Measurements from ENCODE around the gene ATP5MC2.
"Not testable (repeated sequence)": the region's sequence is repeated elsewhere in the genome, so short reads cannot be mapped to it uniquely, and the experiment has no call there.

ATP5MC2 gene

DNA sequence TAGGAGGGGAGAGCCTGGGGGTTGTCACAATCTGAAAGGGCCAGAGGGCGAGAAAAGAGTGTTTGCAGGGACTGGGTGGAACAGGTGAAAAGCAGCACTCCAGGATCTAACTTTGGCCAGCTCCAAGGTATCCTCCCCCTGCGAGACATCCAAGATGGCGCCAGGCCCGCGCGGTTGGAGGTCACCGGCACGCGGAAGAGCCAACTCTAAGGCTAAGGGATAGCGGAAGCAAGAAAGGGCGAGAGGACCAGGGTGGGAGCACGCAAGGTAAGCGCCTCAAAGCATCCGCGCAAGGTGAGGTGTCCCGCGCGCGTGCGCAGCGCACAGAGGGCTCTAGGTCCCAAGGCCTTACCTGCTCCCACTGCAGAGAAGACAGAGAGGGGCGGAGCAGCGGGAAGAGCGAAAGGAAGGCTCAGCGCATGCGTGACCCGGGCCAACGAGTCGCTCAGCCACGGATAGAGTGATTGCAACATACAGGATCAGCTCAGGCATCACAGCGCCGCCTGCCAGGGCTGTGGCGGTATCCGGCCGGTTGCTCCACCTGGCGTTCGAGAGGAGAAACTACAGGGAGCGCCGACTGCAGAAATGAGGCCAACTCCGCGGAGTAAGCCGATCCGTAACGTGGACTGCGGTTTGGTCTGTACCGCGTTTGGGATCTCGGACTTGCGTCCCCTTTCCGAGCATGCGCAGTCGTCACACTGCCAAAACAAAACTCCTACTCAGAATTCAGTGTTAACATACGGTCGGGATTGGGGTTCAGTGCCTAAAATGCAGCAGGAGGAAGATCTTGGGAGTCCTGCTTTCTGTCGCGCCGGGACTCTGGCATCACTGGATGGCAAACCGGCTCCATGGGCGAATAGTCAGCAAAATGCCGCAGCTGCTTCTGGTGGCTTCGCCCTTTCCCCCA is at the start of gene ATP5MC2:
TSS of gene ATP5MC2 (minus strand) at position 383 of the 907 bp plus-strand sequence. CDS start 3,469 bp downstream, outside the sequence.
- DNase-seq, result peak; percentile 99

DNA sequence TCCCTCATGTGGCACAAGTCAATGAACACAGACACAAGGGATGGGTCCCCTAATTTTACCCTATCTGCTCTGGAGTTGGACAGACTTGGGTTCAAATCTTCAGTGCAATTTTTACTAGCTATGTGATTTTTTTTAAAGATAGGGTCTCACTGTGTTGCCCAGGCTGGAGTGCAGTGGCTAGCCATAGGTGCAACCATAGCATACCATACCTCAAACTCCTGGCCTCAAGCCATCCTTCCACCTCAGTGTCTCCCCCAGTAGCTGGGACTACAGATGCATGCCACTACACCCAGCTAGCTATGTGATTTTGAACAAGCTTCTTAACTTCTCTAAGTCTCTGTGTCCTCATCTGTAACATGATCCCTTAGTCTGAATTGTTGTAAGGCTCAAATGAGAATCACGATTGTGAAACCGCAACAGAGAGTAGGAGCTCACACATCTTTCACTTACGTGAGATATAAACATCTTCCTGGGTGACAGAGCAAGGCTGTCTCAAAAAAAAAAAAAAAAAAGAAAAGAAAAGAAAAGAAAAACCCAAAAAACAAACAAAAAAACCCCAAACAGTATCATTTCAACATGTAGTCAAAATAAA is 46.7 kb upstream of the ATP5MC2 start:
- no peak for DNase-seq

DNA sequence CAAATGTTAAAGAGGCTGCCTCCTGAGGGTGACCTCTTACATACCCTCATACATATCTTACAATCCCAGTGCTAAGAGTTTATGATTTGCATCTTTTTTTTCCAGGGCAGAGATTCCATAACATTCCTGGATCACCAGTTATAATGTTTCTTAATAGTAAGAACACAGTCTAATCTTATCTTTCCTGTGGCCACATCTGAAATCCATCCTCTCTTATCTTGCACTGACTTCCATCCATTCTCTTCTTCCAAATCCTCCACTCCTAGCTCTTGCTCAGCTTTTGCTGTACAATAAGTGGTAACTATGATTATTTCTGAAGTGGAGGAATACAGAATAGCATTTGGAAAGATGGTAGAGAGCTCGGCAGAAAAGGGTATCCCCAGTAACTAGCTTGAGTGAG is 45.1 kb upstream of the ATP5MC2 start:
- DNase-seq, result no peak

DNA sequence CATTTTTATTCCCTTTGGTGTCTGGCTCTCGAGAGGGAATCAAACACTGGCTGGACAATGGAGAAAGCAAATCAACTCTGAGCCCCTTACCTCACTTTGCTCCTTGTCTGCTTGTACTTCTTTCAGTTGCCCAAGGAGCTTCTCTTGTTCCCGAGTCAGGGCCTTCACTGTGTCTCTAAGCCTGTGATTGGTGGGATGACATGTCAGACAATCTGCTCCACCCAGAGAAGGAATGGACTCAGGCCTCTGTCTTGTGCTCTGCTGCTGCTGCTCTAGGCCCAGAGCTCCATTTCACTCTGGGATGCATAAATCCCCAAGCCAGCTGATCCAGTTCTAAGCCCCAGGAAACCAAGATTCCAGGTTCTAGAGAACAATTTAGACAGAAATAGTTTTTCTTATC is 43.8 kb upstream of the ATP5MC2 start:
- no peak for DNase-seq

DNA sequence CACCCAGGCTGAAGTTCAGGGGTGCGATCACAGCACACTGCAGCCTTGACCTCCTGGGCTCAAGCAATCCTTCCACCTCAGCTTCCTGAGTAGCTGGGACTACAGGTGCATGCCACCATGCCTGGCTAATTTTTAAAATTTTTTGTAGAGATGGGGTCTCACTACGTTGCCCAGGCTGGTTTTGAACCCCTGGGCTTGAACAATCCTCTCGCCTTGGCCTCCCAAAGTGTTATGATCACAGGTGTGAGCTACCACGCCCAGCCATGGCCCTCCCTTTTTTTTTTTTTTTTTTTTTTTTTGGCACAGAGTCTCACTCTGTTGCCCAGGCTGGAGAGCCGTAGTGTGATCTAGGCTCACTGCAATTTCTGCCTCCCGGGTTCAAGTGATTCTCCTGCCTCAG is 42.7 kb upstream of the ATP5MC2 start:
- DNase-seq, result not testable (repeated sequence)

DNA sequence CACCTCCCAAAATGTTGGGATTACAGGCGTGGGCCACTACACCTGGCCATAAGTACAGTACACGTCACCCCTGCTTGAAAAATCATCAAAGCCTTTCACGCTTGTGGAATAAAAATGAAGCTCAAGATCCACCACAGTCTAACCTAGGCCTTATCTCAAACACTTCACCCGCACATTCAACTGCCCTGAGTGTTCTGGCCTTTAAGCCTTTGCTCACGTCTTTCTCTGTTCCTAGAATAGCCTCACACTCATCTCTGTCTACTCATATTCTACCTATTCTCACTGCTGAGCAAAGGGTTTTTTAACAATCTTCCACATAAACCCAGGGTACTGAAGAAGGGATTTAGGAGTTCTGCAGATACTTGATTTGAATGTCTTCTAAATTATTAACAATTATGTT is 41.4 kb upstream of the ATP5MC2 start:
- no peak for DNase-seq

DNA sequence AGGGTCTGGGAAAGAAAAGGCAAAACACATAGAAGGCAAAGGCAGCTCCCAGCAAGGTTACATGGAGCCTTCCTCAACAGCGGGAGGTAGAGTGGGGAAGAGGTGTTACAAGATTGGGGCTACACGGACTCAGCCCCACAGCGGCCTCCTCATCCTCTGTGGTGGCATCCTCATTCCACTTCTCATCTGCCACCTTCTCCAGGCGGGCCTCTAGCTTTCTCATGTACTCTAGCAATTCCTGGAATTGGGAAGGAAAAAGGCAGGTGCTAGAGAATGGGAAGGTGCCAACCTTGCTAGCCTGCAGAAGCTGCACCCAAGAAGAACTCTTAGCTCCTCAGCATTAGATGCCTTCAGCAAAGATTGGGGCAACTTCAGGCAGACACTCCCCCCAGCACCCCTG is 38.1 kb upstream of the ATP5MC2 start:
- no peak for DNase-seq

DNA sequence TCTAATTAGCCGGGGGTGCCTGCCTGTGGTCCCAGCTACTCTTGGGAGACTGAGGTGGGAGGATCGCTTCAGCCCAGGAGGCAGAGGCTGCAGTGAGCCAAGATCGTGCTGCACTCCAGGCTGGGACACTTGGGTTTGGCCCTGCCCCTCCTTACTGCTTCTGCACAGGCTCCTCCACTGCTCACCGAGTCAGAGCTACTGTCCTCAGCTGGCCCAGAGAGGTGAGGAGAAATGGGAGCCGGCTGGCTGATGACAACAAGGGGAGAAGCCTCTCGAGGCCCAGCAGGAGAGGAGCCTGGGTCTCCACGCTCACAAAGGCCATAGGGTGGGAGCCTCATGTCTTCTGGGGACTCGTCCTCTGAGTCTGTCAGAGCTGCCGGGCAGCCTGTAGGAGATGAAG is 37.6 kb upstream of the ATP5MC2 start:
- DNase-seq, result no peak

DNA sequence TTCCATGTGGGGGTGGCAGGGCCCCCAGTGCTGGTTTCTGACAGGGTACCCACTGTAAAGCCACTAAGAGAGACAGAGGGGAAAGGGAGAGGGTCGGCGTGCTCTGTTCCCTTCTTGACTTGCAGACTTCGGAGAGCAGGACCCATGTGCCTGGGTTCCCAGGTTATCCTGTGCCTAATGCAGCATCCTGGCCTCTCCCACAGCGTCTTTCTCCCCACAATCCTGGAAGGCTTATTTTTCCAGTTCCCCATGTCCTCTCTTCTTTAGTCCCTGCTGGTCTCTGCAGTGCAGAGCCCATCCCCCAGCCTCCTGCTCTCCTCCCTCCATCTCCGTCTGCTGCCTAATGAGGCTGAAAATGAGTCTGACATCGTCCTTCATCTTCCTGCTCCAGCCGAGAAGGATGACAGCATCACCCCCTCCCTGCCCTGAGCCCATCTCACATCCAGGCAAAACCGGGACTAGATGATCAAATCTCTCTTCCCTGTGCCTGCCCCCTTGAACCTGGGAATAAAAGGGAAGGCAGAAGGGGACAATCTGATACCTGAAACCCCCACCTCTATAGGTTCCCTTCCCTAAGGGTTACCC is 36.3 kb upstream of the ATP5MC2 start:
- DNase-seq, result no peak

DNA sequence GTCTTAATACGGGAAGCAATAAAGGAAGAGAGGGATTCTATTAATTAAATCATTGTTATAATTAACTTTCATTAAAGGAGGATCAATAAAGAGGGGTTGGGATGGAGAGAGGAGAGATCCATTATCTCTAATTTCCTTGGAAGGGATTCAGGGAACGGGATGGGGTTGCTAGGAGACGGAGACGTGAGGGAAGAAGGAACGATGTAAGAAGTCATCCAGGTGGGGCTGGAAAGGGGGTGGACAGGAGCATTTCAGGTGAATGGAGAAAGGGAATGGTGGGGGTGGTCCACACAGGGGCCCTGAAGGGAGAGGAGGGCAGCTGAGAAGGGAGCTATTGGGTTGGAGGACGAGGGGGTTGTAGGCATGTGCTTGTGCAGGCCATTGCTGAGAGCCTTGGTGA is 34.2 kb upstream of the ATP5MC2 start:
- no peak for DNase-seq

DNA sequence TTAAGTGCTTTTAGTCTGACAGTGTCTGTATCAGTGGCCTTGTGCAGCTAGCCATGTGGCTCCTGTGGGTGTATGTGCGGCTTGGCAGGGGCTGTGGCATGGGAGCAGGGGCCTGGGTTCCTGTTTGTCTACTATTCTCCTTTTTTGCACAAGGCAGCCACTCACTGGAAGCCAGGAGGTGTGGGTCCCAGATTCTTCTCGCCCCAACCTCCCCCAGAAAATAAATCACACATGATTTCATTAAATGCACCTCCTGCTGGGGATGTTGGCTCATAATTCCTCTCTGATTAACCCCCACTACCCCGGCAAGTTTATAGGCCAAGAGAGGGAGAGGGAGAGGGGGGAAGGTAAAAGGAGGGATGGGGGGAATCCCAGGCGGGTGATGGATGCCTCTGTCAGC is 33.8 kb upstream of the ATP5MC2 start:
- DNase-seq, result no peak

DNA sequence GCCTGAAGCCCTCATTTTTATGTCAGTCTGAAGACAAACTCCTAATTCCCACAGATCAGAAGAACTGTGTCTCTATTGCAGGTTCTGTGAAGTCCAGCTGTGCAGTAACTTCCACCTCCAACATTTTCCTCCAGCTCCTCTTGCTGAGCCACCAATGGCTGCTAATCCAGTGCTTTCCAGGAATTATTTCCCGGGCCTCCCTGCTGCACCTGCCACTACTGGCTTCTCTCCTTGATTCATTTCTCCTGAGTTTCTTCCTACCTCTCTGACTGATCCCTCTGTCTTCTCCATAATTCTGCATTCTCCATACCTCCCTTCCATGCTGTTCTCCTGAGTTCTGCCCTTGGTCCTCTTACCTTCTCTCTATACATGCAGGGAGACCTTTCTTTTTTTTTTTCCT is 30.2 kb upstream of the ATP5MC2 start:
- no peak for DNase-seq

DNA sequence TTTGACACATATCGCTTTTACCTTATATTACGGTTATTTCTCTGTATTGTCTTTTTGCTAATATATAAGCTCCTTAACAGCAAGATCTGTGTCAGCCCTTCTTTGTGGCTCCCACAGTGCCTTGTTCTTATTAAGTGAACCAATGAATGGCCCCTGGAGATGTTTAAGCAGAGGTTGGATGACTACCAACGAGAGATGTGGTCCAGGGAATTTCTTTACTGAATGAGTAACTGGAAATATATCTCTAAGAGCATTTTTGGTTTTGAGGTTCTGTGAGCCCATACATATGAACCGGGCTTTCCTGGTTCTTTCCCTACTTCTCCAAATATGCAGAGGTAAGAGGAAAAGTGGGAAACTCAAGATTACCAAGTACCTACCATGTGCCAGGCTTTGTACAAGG is 27.9 kb upstream of the ATP5MC2 start:
- DNase-seq, result no peak

DNA sequence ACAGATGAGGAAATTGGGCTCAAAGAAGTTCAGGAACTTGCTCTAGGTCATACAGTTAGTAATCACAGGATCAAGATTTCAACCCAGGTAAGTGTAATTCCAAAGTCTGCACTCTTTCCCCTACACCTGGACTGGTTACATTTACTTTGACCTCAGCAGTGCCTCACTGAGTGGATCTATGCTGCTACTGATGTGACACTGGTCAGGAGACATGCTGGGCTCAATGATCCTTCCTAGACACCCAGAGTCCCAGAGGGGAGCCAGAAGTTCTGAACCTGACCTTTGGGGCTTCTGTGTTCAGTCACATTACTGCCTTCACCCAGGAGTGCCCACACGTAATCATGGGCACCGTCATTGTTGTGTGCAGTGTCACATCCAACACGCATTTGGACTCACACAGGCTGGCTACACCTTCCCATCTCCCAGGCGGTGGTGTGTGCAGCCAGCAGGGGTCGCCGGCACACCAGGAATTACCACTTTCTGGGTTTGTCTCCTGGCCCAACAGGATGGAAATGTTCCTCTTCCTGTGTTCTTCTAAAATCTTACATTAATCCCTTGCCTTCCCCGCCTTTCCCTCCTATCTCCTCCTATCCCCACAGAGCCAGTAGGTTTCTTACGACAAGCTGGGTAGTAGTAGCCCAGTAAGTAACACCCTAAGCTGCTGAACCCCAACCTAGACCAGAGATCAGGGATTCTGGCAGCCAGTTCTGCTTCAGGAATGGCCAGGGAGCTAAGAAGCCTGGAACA is 25.8 kb upstream of the ATP5MC2 start:
- peak; percentile 91 for DNase-seq

DNA sequence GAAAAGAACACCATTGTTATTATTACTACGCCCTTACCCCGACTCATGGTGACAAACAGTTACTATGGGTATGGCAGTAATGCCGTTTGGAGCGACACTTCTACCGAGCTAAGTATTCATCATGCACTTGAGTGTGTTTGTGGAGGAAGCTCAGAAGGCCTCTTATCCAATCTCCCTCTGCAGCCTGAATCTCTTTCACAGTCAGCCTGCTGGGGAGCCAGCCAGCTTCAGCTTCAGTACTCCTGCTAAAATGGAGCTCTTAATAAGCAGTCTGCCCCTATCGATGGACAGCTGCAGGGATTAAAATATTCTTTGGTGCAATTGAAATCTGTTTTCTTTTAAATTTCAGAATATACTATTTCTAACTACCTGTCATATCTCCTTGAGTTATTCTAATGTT is 24.7 kb upstream of the ATP5MC2 start:
- DNase-seq, result no peak

DNA sequence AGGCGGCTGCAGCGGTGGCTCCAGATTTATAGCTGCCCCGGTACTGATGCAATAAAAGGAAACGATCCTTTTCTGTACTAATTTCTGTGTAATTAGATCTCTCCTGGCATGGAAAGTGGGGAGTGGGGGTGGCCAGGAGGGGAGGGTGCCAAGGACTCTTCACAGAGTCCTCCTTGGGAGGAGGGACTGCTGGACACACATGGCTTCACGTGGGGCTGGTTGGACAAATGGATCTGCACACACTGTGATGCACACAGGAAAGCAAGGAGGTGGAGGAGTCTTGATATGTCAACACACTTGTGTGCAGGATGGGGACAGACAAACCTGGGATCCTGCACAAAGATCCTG is 23.8 kb upstream of the ATP5MC2 start:
- DNase-seq, result no peak

DNA sequence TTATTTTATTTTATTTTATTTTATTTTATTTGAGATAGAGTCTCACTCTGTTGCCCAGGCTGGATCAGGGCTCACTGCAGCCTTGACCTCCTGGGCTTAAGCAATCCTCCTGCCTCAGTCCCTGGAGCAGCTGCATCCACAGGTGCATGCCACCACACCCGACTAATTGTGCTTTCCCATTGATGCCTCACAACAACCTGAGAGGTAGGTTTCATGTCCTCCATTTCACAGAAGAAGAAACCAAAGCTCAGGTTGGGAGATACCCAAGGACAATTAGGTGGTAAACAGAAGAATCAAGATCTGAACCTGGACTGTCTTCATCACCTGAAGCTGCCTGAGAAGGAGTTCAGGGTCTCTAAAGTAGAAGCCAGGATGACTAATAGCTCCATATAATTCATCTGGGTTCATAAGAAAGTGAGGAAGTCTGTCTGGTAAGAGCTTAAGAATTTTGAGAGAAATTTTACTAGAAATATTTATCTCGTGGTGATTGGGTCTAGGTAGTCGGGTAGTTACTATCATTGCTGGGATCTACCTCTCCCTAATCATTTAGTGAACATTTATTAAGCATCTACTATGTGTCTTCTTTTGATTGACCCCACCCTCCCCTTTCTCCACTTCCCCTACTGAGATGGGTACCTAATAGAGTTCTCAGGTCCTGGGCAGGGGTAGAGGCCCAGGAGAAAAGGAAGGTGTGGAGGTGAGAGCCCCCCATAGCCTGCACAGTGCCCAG is 23.2 kb upstream of the ATP5MC2 start:
- DNase-seq, result no peak

DNA sequence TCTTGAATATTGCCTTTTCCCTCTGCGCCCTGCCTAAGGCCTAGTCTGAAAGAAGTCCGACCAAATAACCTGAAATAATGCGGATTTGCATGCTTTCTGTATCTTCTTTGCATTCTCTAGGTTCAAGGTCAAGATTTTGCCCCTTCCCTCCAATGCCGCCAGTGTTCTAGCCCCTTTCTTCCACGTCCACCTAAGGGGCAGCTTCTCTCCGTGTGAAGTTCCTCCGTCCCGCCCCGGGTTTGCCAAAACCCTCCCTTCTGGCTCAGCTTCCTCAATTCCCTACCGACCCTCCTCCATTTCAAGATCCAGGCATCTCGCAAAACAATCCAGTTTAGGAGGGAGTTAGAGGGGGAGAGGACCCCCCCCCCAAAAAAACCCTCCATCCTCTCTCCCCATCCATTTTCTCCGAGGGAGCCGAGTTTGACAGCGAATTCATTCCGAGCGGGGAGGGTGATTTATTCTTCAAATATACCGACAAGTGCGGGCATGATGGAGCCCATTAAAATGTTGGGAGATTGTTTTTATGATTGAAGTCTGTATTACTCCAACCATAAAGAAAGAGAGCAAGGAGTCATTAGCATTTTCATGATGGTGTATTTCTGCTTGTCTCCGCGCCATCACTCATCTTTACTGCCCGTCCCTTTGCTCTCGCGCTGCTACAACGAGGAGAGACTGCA is 20.9 kb upstream of the ATP5MC2 start:
- no peak for DNase-seq

DNA sequence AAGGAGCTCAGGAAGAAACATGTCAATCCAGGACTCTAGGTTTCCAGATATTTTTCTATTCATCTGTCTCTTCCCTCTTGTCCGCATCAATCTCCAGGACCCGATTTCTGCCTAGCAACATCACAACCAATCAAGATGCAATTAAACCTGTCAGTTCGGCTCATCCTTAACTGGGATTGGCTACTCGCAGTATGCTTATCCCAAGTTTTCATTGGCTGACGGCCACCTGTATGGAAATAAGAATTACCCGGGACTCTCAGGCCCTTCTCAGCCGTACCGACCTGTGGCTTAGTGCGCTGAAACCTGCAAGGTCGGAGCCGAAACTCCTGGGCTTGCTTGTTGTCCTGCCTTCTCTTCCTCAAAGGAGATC is 20.4 kb upstream of the ATP5MC2 start:
- no peak for DNase-seq

DNA sequence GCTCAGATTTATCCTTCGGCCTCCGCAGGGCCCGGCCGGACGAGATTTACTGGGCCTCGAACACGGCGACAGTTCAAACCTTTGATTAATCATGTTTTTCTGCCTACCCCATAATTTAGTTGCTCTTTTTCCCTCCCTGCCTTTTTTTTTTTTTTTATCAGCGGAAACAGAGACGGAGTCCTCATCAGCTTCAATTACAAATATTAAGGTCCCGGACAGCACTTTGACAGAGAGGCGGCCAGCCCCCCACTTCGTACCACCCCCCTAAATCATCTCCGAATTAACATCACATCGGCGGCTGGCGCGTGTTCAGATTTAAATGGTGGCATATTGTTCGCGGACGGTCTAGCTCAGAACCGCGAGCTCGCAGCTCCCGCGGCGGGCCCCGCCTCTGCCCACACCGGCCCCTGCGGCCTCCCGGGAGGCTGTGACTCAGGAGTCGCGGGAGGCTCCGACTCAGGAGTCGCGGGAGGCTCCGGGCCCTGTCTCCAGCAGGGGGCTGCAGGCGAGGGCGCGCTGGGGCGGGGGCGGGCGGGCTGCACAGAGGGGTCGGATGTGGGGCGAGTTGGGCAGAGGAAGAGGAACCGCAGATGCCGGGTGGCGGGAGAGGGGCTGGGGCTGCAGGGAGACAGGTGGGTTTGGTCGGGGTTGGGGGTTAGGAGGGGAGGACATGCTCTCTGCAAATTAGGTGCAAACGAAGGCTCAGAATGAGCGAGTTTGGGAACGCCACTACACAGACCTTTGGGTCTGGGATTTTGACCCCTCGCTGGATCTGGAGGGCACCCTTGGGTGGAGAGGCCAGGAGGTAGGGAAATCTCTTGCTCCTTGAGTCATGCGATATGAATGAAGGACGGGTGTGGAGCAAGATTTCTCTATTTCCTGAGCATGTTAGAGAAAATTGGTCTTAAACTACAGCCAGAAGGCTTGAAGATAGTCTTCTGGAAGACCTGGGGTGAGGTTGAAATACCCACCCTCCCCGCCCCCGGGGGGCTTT is 19.6 kb upstream of the ATP5MC2 start:
- peak; percentile 78 for DNase-seq

DNA sequence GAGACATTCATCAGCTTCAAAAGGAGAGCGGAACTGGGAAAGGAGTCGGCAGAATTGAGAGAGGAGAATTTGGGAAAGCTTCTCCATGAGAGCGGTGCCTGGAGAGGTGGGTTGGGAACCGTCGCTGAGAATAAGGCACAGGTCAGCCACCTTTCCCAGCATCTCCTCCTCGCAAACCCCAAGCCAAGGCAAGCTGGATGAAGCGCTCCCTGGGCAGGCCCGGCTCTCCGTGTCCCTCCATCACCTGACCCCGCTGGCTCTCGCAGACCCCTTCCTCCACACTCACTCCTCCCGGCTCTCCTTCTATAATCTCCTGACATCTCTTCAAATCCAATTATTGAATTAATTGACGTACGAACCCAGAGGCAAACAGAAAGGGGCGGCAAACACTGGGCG is 18.9 kb upstream of the ATP5MC2 start:
- no peak for DNase-seq
